Omental fat pad (tissue), 4 donors: ENCODE results near the gene LZTS2. TPM values are rescaled to one million over a fixed set of nuclear protein-coding genes. Genes with fewer than 3 reads are reported as not detected.

Experiments
- ATAC-seq: fragments of 150-250 bp; one replicate; pipeline ENCODE4 v1.9.1; 2016; ENCODE audit warnings: mild to moderate bottlenecking, moderate library complexity; ENCODE audit not compliant: low FRiP score
- DNase-seq: peaks from one replicate; pipeline ENCODE4 v3.0.0-alpha.2; 2019; ENCODE audit warnings: low spot score
- total RNA-seq, 4 donors: library from RNA; depleted of rRNA; stranded (reverse); fragments of >200 nt; gene quantifications; one replicate each; pipeline ENCODE4 v1.1.0, GENCODE V29; 2016
- TF ChIP-seq, protein P1 (sequence below), 3 donors: fragments of 450-650 bp; IDR thresholded peaks; one replicate each; pipeline ENCODE4 v1.5.1; 2016 to 2017; ENCODE audit warnings: antibody characterized with exemption in 3 of 3, mild to moderate bottlenecking in 3 of 3, moderate library complexity in 2 of 3

Gene LZTS2
- total RNA-seq, 4 donors from 2014 or later, result 59.4 to 98.0 (median 72.6) TPM

GRCh38 chr10:101050208-101051069, 50.8 kb downstream of the LZTS2 start:
- TF ChIP-seq, protein P1, sequence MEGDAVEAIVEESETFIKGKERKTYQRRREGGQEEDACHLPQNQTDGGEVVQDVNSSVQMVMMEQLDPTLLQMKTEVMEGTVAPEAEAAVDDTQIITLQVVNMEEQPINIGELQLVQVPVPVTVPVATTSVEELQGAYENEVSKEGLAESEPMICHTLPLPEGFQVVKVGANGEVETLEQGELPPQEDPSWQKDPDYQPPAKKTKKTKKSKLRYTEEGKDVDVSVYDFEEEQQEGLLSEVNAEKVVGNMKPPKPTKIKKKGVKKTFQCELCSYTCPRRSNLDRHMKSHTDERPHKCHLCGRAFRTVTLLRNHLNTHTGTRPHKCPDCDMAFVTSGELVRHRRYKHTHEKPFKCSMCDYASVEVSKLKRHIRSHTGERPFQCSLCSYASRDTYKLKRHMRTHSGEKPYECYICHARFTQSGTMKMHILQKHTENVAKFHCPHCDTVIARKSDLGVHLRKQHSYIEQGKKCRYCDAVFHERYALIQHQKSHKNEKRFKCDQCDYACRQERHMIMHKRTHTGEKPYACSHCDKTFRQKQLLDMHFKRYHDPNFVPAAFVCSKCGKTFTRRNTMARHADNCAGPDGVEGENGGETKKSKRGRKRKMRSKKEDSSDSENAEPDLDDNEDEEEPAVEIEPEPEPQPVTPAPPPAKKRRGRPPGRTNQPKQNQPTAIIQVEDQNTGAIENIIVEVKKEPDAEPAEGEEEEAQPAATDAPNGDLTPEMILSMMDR (IDR thresholded peaks at IDR 0.05), result peak in 1 of 3 donors; percentile 9
- DNase-seq (no peak), ATAC-seq (peak; percentile 55)

- TF ChIP-seq, protein P1 (IDR thresholded peaks at IDR 0.05), result no peak
- DNase-seq (no peak), ATAC-seq (no peak)
These were observed 52.7 kb downstream of the LZTS2 start for GRCh38 chr10:101052285-101052684.

GRCh38 chr10:101053516-101053915, 53.9 kb downstream of the LZTS2 start:
- DNase-seq, result no peak
- no peak for ATAC-seq
- TF ChIP-seq, protein P1 (IDR thresholded peaks at IDR 0.05), result no peak

DNA sequence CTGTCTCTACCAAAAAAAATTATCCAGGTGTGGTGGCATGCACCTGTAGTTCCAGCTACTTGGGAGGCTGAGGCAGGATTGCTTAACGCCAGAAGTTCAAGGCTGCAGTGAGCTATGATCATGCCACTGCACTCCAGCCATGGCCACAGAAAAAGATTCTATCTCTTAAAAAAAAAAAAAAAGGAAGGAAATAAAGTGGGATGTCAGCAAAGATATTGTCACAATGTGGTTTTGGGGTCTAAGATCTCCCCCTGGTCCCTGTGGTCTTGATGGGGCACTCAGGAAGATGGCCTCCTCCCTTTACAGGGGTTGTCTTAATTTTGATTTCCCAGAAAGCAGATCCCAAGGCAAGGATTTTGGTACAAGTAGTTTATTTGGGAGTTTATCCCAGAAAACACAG, 54.7 kb downstream of the LZTS2 start:
- TF ChIP-seq, protein P1 (IDR thresholded peaks at IDR 0.05), result no peak
- ATAC-seq, result no peak
- DNase-seq, result no peak

- DNase-seq (no peak), ATAC-seq (no peak)
- TF ChIP-seq, protein P1 (IDR thresholded peaks at IDR 0.05), result no peak
These were observed 55.3 kb downstream of the LZTS2 start for GRCh38 chr10:101054876-101055275.

DNA sequence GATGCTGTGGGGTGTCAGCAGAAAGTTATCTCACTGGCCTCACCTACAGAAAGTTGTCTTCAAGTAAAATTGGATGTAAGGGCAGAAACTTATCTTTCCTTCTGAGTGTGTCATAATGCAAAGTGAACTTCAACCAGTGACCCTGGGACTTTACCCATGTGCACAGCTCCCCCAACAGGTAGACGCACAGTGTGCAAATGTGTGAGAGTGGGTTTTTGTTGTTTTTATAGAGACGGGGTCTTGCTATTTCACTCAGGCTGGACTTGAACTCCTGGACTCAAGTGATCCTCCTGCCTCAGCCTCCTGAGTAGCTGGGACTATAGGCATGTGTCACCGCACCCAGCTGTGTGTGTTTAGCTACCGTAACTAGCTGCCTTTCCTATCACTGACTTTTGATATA, 55.8 kb downstream of the LZTS2 start:
- TF ChIP-seq, protein P1 (IDR thresholded peaks at IDR 0.05), result no peak
- ATAC-seq (no peak), DNase-seq (no peak)
